GM19372 (cell line): ENCODE data around the gene JPT1.
"Not testable (repeated sequence)": the region's sequence is repeated elsewhere in the genome, so short reads cannot be mapped to it uniquely, and the experiment has no call there.

Experiments
- ATAC-seq: cut with Tn5 transposase; IDR thresholded peaks from one replicate; pipeline ENCODE4 v1.9.1; 2021; ENCODE audit warnings: mild to moderate bottlenecking, low read depth, moderate library complexity; ENCODE audit not compliant: unreplicated experiment

Gene JPT1

DNA sequence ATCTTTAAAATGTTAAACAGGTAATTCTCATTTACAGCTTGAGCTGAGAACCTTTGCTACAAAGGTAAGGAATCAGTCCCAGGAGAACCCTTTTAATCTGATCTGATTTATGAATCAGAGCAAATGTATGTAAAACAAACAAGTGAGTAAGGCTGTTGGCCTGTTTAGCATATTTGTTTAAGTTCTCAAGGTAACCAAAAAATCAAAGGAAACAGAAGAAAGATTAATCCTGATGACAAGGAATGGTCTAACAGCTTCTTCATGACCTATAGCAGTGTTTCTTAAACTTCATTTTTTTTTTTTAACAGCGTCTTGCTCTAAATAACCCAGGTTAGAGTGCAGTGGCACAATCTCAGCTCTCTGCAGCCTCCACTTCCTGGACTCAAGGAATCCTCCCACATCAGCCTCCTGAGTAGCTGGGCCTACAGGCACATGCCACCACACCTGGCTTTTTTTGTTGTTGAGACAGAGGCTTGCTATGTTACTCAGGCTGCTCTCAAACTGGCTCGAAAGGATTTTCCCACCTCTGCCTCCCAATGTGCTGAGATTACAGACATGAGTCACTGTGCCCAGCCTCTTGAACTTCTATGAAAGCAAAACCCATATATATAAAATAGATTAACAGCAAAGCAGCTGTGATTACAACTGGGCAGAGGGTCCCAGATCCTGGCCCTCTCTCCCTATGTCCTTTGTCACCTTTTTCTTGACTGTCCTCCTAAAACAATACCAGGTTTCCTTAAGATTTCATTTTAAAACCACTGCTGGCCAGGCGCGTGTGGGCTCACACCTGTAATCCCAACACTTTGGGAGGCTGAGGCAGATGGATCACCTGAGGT lies 5.1 kb upstream of the JPT1 start:
- ATAC-seq, result no peak

DNA sequence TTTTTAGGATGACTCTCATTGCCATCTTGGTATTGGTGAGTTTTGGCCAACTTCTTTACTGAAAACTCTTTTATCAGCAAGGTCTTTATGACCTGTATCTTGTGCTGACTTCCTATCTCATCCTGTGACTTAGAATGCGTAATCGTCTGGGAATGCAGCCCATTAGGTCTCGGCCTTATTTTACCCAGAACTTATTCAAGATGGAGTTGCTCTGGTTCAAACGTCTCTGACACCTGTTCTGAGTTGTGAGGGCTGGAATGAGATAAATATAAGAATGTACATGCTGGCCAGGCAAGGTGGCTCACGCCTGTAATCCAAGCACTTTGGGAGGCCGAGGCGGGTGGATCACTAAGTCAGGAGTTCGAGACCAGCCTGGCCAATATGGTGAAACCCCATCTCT lies 4.2 kb upstream of the JPT1 start:
- ATAC-seq, result not testable (repeated sequence)

GRCh38 chr17:75155191-75155601 lies 884 bp upstream of the JPT1 start:
- no peak for ATAC-seq

DNA sequence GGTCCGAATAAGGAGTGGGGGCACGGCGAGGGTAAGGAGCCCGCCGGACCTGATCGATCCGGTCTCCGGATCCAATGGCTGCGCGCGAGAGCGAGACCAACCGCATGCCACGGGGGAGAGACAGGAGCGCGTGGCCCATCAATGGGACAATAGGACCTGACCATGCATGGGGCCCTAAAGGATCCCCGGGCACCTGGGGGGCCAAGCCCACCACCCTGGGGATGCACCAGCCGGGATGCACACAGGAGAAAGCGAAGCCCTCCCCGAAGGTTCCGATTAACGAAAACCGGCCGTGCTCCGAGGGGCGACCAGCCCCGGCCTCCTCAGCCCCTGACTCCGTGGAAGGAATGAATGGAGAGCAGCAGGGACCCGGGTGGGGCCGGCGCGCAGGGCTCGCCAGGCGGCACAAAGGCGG lies 525 bp downstream of the JPT1 start:
- ATAC-seq, result peak; percentile 19

DNA sequence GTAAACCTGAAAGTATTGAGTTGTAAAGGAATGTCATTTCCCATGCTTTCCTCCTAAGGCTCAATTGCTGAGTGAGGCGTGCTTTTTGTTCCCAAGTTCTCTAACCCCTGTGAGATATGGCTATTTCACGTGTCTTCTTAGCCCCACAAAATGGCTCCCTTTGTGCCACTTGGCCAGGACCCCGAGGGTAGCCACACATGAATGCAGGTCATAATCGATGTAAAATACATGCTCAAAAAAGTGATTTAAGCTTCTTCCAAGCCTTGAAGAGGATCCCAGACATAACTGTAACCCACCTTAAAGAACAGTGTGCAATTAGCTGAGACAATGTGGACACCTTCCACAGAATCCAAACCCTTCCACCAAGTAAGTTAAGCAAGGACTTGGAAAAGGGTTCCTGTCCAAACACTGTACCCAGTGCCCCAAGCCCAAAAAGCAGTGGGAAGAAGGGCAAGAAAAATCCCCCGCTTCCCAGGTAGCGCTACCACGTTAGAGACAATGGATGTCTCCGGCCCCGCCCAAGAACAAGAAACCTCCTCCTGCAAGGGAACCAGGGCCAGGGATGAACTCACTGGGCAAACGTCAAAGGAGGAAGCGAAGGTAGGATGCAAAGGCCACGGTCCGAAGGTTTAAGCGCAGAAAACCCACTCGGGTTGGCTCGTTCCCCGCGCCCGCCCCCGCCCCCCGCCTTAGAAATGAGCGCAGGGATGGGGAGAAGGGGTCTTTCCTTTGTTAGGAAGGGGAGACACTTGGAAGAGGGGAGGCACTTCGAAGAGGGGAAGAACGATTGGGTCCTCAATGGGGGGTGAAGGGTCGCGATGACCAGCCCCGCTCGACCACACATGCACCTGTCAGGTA lies 1.2 kb downstream of the JPT1 start:
- ATAC-seq, result no peak

GRCh38 chr17:75152523-75152921 lies 1.8 kb downstream of the JPT1 start:
- ATAC-seq, result no peak

- ATAC-seq, result no peak
Observed at GRCh38 chr17:75151930-75152329, 2.4 kb downstream of the JPT1 start.

- ATAC-seq, result no peak
Observed at GRCh38 chr17:75147878-75148546, 6.3 kb downstream of the JPT1 start.

DNA sequence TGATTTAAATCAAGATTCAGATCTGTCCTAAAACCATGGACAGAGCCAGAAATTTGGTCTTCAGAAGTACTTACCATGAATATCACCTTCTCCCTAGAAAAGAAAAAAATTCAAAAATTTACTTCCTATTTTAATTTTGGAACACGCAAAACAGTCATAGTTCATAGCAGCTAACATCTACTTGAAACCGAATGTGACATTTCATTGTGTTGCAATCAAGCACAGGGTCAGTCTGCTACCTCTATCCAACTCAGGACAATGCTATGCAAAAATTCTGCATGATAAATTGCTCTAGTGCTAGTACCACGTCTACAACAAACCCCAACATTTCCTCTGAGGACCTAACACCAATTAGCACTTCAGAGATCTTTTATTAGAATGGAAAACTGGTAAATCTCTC lies 7.7 kb downstream of the JPT1 start:
- ATAC-seq, result no peak

DNA sequence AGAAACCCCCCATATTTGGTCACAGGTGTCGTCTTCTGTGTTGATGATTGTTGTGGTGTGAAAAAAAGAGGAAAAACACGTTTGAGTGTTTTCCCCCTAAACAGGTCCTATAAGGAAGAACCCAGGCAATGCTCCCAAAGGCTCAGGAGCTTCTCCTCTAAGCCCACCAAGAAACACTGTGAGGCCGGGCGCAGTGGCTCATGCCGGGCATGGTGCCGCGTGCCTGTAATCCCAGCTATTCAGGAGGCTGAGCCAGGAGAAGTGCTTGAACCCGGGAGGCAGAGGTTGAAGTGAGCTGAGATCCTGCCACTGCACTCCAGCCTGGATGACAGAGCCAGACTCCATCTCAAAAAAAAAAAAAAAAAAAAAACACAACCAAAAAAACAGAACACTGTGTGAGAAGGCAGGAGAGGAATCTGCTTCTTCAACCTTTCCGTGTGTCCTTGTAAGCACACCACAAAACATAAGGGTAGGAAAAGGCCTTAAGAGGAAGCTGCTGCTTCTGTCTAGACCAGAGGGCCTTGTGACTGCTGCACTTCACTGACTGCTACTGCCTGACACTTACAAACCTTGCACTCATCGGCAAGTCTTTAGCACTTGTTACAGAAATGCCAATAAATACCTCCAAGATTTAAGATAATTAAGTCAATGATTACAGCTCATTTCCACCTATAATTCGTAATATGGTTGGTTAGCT lies 9.3 kb downstream of the JPT1 start:
- ATAC-seq, result no peak

GRCh38 chr17:75142236-75142971 lies 11.9 kb downstream of the JPT1 start:
- ATAC-seq, result no peak

GRCh38 chr17:75138519-75138918 lies 15.8 kb downstream of the JPT1 start:
- no peak for ATAC-seq

GRCh38 chr17:75137762-75138161 lies 16.6 kb downstream of the JPT1 start:
- not testable (repeated sequence) for ATAC-seq

DNA sequence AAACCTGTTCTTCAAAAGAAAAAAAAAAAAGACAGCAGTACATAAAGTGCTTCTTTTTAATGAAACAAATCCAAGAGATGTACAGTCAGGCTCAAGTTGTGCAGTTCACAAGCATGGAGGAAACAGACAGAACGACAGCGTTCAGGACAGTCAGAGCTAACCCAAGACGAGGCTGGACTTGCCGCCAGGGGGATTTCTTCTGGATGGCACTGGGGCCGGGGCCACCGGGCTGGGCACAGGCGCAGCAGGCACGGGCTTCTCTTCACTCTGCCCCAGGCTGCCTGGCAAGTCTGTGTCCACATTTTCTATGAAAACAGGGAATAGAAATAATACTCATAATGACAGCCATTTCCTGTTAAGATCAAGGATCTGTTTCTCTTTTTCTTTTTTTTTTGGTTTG lies 18.4 kb downstream of the JPT1 start:
- ATAC-seq, result no peak

GRCh38 chr17:75135452-75135851 lies 18.9 kb downstream of the JPT1 start:
- ATAC-seq, result no peak

DNA sequence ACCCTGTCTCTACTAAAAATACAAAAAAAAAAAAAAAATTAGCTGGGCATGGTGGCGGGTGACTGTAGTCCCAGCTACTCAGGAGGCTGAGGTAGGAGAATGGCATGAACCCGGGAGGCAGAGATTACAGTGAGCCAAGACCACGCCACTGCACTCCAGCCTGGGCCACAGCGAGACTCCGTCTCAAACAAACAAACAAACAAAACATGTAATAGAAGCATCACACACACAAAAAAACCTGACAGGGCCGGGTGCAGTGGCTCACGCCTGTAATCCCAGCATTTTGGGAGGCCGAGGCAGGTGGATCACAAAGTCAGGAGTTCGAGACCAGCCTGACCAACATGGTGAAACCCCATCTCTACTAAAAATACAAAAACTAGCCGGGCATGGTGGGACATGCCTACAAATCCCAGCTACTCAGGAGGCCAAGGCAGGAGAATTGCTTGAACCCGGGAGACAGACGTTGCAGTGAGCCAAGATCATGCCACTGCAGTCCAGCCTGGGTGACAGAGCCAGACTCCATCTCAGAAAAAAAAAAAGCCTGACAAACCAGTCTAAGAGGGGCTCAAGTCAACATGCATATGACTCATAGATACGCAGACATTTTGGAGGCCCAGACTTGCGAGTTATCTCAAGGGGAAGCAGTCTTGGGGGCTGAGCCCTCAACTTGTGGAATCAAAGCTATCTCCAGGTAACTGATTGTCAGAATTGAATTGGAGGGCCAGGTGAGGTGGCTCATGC lies 20.5 kb downstream of the JPT1 start:
- ATAC-seq, result not testable (repeated sequence)

- ATAC-seq, result no peak
Observed at GRCh38 chr17:75133001-75133400, 21.3 kb downstream of the JPT1 start.

GRCh38 chr17:75132018-75133000 lies 22.0 kb downstream of the JPT1 start:
- ATAC-seq, result not testable (repeated sequence)
